PC-3 (cell line): ENCODE measurements around the gene PRKAR2A.
"Not testable (repeated sequence)": the region's sequence is repeated elsewhere in the genome, so short reads cannot be mapped to it uniquely, and the experiment has no call there.

Experiments
- EZH2phosphoT487 ChIP-seq: fragments of 300-600 bp; sonication (generic); IDR thresholded peaks from 2 replicates; pipeline ENCODE4 v1.6.1; 2018; ENCODE audit warnings: mild to moderate bottlenecking, antibody characterized with exemption, low read length, borderline replicate concordance
- TF ChIP-seq, protein P1 (sequence below): fragments of 300-600 bp; sonication (generic); conservative IDR thresholded peaks from 2 replicates; pipeline ENCODE4 v1.5.1; 2017; ENCODE audit warnings: antibody characterized with exemption, low read depth, mild to moderate bottlenecking, low read length

DNA sequence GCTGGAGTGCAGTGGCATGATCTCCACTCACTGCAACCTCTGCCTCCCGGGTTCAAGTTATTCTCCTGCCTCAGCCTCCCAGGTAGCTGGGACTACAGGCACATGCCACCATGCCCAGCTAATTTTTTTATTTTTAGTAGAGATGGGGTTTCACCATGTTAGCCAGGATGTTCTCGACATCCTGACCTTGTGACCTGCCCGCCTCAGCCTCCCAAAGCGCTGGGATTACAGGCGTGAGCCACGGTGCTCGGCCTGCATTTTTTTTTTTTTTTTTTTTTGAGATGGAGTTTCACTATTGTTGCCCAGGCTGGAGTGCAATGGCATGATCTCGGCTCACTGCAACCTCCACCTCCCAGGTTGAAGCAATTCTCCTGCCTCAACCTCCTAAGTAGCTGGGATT, 69.1 kb downstream of the PRKAR2A start:
- TF ChIP-seq, protein P1, sequence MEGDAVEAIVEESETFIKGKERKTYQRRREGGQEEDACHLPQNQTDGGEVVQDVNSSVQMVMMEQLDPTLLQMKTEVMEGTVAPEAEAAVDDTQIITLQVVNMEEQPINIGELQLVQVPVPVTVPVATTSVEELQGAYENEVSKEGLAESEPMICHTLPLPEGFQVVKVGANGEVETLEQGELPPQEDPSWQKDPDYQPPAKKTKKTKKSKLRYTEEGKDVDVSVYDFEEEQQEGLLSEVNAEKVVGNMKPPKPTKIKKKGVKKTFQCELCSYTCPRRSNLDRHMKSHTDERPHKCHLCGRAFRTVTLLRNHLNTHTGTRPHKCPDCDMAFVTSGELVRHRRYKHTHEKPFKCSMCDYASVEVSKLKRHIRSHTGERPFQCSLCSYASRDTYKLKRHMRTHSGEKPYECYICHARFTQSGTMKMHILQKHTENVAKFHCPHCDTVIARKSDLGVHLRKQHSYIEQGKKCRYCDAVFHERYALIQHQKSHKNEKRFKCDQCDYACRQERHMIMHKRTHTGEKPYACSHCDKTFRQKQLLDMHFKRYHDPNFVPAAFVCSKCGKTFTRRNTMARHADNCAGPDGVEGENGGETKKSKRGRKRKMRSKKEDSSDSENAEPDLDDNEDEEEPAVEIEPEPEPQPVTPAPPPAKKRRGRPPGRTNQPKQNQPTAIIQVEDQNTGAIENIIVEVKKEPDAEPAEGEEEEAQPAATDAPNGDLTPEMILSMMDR: not testable (repeated sequence)
- TF ChIP-seq EZH2phosphoT487: not testable (repeated sequence)
